GM12891 (cell line): ENCODE measurements around the gene APOA4.
A peak's percentile ranks its signal among the peaks of the same experiment; 100 is the strongest.
"Not testable (repeated sequence)": the region's sequence is repeated elsewhere in the genome, so short reads cannot be mapped to it uniquely, and the experiment has no call there.

Experiments used
- DNase-seq: peaks from one replicate; pipeline ENCODE4 v3.0.0; 2011; ENCODE audit warnings: low spot score; ENCODE audit not compliant: insufficient read length
- FAIRE-seq: peaks from 2 replicates; lab custom pipeline; 2011; peaks lifted over from hg19 to GRCh38; lab: Jason Lieb, UNC
- PAX5 ChIP-seq: IDR thresholded peaks from 2 replicates; pipeline ENCODE4 v1.6.1; 2011; ENCODE audit warnings: low read length, moderate library complexity, mild to moderate bottlenecking; ENCODE audit not compliant: insufficient read depth, severe bottlenecking
- POLR2A ChIP-seq: IDR thresholded peaks from 2 replicates; pipeline ENCODE4 v1.6.1; 2011; ENCODE audit warnings: low read depth, low read length, control low read depth
- POLR2AphosphoS5 ChIP-seq: IDR thresholded peaks from 2 replicates; pipeline ENCODE4 v1.6.1; 2011; ENCODE audit warnings: low read depth, low read length, control low read depth
- POU2F2 ChIP-seq: IDR thresholded peaks from 2 replicates; pipeline ENCODE4 v1.6.1; 2011; ENCODE audit warnings: low read depth, mild to moderate bottlenecking, control low read depth, low read length, moderate library complexity
- SPI1 ChIP-seq: IDR thresholded peaks from 2 replicates; pipeline ENCODE4 v1.6.1; 2011; ENCODE audit warnings: low read depth, low read length, control low read depth
- TAF1 ChIP-seq: IDR thresholded peaks from 2 replicates; pipeline ENCODE4 v1.6.1; 2011; ENCODE audit warnings: low read depth, low read length, control low read depth

Gene APOA4

DNA sequence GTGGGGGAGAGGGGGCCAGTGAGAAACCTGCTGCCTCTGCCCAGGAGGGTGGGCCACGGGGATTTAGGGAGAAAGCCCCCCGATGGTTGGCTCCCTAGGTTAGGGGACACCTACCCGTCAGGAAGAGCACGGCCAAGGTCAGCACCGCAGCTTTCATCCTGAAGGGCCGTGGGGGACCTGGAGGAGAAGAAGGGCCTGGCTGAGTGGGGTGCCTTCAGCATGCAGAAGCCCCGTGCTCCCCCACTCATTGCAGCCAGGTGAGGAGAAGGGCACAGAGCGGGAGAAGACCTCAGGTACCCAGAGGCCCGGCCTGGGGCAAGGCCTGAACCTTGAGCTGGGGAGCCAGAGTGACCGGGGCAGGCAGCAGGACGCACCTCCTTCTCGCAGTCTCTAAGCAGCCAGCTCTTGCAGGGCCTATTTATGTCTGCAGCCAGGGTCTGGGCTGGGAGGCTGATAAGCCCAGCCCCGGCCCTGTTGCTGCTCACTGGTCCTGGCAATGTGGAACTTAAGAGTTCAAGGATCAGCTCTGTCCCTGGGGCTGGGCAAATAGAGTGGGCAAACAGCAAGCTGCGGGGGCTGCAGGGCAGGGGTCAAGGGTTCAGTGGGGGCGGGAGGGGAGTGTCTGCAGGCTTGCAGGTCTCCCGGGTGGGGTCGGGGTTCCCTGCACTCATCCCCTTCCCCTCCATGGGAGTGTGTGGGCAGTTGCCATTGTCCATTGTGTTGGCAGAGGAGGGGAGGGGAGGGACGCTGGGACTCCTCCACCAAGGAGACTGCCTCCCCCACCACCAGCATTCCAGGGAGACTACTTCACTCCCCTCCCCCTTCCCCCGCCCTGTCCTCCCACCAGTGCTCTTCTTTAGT, 14.4 kb upstream of the APOA4 start, which contains the start of gene APOA1:
Gene APOA1, minus strand, starts transcription at position 392 of the 861 bp plus-strand sequence. Its CDS starts 235 bp downstream, at position 157.
- TF ChIP-seq TAF1: no peak
- DNase-seq: no peak
- FAIRE-seq: no peak

DNA sequence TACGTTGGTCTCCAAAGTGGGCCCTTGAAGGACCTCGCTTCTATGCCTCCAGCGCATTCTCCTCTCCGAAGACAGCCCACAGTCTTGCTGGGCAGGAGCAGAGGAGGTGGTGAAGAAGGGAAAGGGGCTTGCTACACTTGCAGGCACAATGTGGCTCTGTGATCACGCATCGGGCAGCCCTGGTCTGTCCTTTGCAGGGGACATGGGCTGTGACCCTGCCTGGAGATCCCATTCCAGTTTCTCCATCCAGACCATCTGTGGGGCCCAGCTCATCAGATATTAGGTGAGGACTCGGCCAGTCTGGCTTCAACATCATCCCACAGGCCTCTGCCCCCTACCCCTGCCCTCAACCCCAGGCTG, 13.5 kb upstream of the APOA4 start:
- DNase-seq (no peak), FAIRE-seq (no peak)
- no peak for TF ChIP-seq POLR2A
- TF ChIP-seq POU2F2: no peak
- no peak for TF ChIP-seq TAF1
- no peak for TF ChIP-seq PAX5
- TF ChIP-seq POLR2AphosphoS5: no peak
- TF ChIP-seq SPI1: no peak

DNA sequence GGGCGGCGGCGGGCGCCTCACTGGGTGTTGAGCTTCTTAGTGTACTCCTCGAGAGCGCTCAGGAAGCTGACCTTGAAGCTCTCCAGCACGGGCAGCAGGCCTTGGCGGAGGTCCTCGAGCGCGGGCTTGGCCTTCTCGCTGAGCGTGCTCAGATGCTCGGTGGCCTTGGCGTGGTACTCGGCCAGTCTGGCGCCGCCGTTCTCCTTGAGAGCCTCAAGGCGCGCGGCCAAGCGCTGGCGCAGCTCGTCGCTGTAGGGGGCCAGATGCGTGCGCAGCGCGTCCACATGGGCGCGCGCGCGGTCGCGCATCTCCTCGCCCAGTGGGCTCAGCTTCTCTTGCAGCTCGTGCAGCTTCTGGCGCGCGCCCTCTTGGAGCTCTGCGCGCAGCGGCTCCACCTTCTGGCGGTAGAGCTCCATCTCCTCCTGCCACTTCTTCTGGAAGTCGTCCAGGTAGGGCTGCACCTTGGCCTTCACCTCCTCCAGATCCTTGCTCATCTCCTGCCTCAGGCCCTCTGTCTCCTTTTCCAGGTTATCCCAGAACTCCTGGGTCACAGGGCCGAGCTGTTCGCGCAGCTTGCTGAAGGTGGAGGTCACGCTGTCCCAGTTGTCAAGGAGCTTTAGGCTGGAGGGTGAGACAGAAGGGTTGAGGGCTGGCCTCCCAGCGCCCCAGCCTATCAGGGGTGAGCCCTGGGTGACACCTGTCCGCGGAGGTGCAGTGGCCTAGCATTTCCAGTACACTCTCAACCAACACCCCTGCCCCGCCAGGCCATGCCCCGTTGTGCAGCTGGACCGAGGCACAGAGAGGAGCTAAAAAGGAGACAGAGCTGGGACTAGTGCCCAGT, 12.9 kb upstream of the APOA4 start:
- FAIRE-seq (peak; percentile 99), DNase-seq (peak; percentile 95)
- TF ChIP-seq POLR2AphosphoS5: no peak
- no peak for TF ChIP-seq POLR2A
- TF ChIP-seq SPI1: no peak
- no peak for TF ChIP-seq POU2F2
- TF ChIP-seq PAX5: peak; percentile 50

DNA sequence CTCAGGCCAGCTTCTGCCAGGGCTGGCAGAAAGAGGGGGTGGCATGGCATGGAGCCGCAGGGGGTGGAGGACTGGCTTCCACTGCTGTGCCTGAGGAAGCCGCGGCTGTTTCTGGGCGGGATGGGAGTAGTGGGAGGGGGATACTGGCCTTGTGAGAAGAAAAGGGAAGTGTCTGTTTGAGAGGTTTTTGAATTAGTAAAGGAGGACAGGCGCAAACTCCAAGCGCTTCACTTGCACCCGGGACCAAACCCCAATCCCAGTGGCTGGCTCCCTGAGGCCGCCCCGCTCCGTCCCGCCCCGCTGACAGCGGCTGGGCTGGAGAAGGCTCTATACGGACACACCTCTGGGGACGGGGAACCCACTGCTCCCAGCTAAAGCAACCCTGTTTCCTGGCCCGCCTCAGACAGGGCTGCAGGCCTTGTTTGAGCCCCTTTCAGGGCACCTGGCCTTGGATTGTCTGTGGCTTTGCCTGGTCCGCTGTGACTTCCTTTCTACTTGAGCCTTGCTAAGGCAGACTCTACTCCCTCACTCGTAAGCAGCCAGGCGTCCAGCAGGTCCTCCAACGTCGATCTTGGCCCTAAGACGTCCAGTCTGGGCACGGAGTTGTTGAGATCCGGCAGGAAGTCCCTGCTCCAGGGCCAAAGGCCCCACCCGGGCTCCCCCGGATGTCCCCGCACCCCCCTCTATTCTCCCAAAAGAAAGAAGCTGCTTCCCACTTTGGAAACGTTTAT, 12.1 kb upstream of the APOA4 start:
- FAIRE-seq (peak; percentile 41), DNase-seq (peak; percentile 39)
- no peak for TF ChIP-seq POLR2AphosphoS5
- TF ChIP-seq SPI1: peak; percentile 33; the same call in 1 of the 2 replicates
- TF ChIP-seq POU2F2: no peak
- no peak for TF ChIP-seq TAF1

DNA sequence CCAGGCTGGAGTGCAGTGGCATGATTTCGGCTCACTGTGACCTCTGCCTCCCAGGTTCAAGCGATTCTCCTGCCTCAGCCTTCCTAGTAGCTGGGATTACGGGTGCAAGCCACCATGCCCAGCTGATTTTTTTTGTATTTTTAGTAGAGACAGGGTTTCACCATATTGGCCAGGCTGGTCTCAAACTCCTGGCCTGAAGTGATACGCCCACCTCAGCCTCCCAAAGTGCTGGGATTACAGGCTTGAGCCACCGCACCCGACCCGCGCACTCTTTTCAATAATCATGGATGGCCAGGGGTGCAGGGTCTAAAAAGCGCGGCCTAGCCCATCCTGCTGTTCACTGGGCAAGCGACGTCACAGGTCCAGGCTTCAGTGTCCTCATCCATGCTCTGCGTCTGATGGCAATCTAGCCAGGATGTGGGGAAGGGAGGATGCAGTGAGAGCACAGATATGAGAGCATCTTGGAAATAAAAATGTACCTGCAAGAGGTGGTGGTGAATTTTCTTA, 11.5 kb upstream of the APOA4 start:
- FAIRE-seq, DNase-seq: not testable (repeated sequence)

DNA sequence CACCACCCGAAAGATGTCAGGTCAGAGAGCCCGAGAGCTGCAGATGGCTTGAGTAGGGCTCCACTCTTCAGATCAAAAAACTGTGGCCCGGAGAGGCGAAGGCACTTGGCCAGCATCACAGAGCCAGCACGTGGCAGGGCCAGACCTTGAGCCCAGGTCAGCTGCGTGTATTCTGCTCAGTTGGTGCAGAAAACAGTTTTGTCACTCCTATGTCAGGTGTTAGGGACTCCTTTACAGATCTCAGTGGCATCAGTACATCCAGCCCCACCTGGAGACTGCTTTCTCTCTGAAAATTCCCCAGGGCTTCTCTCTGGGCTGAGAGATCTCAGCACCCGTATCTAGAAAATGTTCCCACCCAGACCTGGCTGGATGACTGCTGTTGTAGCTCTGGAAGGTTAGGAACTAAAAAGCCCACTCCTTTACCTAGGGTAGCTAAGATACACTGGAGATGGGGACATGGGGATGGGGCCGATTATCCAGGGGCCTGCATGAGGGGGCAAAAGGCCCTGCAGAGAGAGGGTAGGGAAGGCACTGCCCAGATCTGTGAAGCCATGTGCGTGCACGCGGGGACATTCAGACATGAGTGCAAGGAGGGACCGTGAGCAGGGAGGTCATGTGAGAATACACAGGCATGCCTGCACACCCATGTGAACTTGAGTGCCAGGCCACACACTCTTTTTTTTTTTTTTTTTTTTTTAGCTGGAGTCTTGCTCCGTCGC, 10.9 kb upstream of the APOA4 start:
- no peak for FAIRE-seq
- DNase-seq: no peak
- no peak for TF ChIP-seq PAX5
- TF ChIP-seq POLR2A: no peak
- TF ChIP-seq POU2F2: no peak
- TF ChIP-seq SPI1: no peak
- no peak for TF ChIP-seq TAF1
- TF ChIP-seq POLR2AphosphoS5: no peak

DNA sequence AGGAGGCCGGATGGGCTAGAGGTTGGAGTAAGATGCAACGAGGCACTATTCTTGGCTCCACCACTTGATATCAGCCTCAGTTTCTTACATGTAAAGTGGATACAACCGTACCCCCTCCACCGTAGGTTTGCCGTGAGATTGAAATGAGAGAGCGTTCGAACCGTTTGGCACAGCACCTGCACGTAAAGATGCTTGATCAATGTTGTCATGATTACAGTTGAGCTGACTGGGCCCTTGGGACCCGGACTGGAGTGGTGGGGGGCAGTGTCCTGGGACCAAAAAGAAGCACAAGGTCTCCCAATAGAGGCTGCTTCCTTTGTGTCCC, 10.3 kb upstream of the APOA4 start:
- DNase-seq (no peak), FAIRE-seq (no peak)
- TF ChIP-seq TAF1 (no peak), POLR2AphosphoS5 (no peak), POLR2A (no peak), PAX5 (no peak), POU2F2 (no peak), SPI1 (no peak)

DNA sequence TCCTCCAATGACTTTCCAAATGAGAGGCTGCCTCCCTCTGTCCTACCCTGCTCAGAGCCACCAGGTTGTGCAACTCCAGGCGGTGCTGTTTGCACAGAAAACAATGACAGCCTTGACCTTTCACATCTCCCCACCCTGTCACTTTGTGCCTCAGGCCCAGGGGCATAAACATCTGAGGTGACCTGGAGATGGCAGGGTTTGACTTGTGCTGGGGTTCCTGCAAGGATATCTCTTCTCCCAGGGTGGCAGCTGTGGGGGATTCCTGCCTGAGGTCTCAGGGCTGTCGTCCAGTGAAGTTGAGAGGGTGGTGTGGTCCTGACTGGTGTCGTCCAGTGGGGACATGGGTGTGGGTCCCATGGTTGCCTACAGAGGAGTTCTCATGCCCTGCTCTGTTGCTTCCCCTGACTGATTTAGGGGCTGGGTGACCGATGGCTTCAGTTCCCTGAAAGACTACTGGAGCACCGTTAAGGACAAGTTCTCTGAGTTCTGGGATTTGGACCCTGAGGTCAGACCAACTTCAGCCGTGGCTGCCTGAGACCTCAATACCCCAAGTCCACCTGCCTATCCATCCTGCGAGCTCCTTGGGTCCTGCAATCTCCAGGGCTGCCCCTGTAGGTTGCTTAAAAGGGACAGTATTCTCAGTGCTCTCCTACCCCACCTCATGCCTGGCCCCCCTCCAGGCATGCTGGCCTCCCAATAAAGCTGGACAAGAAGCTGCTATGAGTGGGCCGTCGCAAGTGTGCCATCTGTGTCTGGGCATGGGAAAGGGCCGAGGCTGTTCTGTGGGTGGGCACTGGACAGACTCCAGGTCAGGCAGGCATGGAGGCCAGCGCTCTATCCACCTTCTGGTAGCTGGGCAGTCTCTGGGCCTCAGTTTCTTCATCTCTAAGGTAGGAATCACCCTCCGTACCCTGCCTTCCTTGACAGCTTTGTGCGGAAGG, 9.5 kb upstream of the APOA4 start:
- FAIRE-seq (no peak), DNase-seq (no peak)
- TF ChIP-seq POLR2A: no peak
- TF ChIP-seq POLR2AphosphoS5: no peak
- TF ChIP-seq PAX5: no peak
- no peak for TF ChIP-seq POU2F2
- no peak for TF ChIP-seq SPI1

DNA sequence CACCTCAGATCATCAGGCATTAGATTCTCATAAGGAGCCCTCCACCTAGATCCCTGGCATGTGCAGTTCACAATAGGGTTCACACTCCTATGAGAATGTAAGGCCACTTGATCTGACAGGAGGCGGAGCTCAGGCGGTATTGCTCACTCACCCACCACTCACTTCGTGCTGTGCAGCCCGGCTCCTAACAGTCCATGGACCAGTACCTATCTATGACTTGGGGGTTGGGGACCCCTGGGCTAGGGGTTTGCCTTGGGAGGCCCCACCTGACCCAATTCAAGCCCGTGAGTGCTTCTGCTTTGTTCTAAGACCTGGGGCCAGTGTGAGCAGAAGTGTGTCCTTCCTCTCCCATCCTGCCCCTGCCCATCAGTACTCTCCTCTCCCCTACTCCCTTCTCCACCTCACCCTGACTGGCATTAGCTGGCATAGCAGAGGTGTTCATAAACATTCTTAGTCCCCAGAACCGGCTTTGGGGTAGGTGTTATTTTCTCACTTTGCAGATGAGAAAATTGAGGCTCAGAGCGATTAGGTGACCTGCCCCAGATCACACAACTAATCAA, 8.8 kb upstream of the APOA4 start:
- TF ChIP-seq POLR2A (no peak), TAF1 (no peak), SPI1 (no peak), POU2F2 (no peak), PAX5 (no peak), POLR2AphosphoS5 (no peak)
- FAIRE-seq: no peak
- no peak for DNase-seq
